Heart left ventricle (tissue), 13 donors: ENCODE data around the gene MAGI2.

ENCODE experiments used
- CTCF ChIP-seq, 12 donors: fragments of 200-600 bp; sonication (generic) in 4 of 12; IDR thresholded peaks; one replicate each; pipeline versions ENCODE4 v1.5.0 to v1.8.0; 2018 to 2022; ENCODE audit warnings: antibody characterized with exemption in 12 of 12, mild to moderate bottlenecking in 5 of 12
- POLR2A ChIP-seq, 2 donors: fragments of 450-650 bp; IDR thresholded peaks; one replicate each; pipeline ENCODE4 v1.6.1; 2017; ENCODE audit warnings: antibody characterized with exemption in 2 of 2, mild to moderate bottlenecking in 2 of 2, moderate library complexity in 2 of 2
- donor health status: ischemic (EF 13 %, LVEDD 7.1; RV severe dilation, severe dysfunction).
- donor health status: DM: no; HTN: yes; CAD: no.
- donor health status: DM: no; HTN: no; CAD: no.
- donor health status: ischemic (EF 25% LVEDD 6.9; RV normal size, moderate dysfunction).
- donor health status: ischemic (EF 25% LVEDD 5.7; RV mildly dilated, moderate dysfunction).
- donor health status: ischemic (EF 35%, LVEDD 5.7; RV mildly dilated, moderate dysfunction).
- donor health status: nonischemic (EF 11% LVEDD 7.7; RV severe dilation, severe dysfunction).
- donor health status: DM: yes; HTN: yes; CAD: no.
- donor health status: PGD.
- donor health status: ischemic (EF 29% LVEDD 5.4; RV normal size, mild dysfunction).
- donor health status: nonischemic (EF 23%, LVEDD 6.1; RV moderate dilation, normal function).

- no peak for TF ChIP-seq CTCF (IDR thresholded peaks at IDR 0.05)
- TF ChIP-seq POLR2A (IDR thresholded peaks at IDR 0.05), result no peak
Observed at GRCh38 chr7:78172267-78172757, 1281.2 kb downstream of the MAGI2 start.
